Lung (tissue), 12 donors: ENCODE data around the gene DHRS1. TPM values are rescaled to one million over a fixed set of nuclear protein-coding genes. Genes with fewer than 3 reads are reported as not detected.

Experiments
- ATAC-seq: fragments of 200-7000 bp; cut with Tn5 transposase; one replicate; pipeline ENCODE4 v1.9.1; 2020; ENCODE audit warnings: moderate number of reproducible peaks; ENCODE audit not compliant: insufficient read depth, low FRiP score
- DNase-seq, 3 donors: peaks; one replicate each; pipeline ENCODE4 v3.0.0-alpha.2; 2013 to 2017
- H3K27ac ChIP-seq, 2 donors: one replicate each; pipeline ENCODE4 v1.5.1; 2013; ENCODE audit warnings: mild to moderate bottlenecking in 2 of 2, moderate library complexity in 2 of 2, control low read depth in 1 of 2, inconsistent platforms in 1 of 2, low read depth in 1 of 2, low read length in 1 of 2
- H3K27me3 ChIP-seq, 3 donors: one replicate each; pipeline ENCODE4 v1.5.1; 2013; ENCODE audit warnings: low read length in 2 of 3; ENCODE audit not compliant: control insufficient read depth in 3 of 3, insufficient read depth in 3 of 3
- H3K36me3 ChIP-seq, 4 donors: one replicate each; pipeline ENCODE4 v1.5.1; 2013; ENCODE audit warnings: low read length in 4 of 4, mild to moderate bottlenecking in 1 of 4, moderate library complexity in 1 of 4; ENCODE audit not compliant: control insufficient read depth in 4 of 4, insufficient read depth in 4 of 4
- H3K4me1 ChIP-seq, 5 donors: one replicate each; pipeline ENCODE4 v1.5.1; 2013; ENCODE audit warnings: low read length in 5 of 5, mild to moderate bottlenecking in 2 of 5, moderate library complexity in 1 of 5; ENCODE audit not compliant: control insufficient read depth in 5 of 5, insufficient read depth in 5 of 5
- H3K4me3 ChIP-seq: one replicate; pipeline ENCODE4 v1.5.1; 2013; ENCODE audit warnings: mild to moderate bottlenecking, control low read depth, moderate library complexity
- H3K9ac ChIP-seq, 2 donors: one replicate each; pipeline ENCODE4 v1.5.1; 2013; ENCODE audit warnings: low read length in 2 of 2, control low read depth in 1 of 2; ENCODE audit not compliant: insufficient read depth in 1 of 2
- H3K9me3 ChIP-seq, 4 donors: one replicate each; pipeline ENCODE4 v1.5.1; 2013; ENCODE audit warnings: low read length in 3 of 4, mild to moderate bottlenecking in 1 of 4, moderate library complexity in 1 of 4; ENCODE audit not compliant: control insufficient read depth in 4 of 4, insufficient read depth in 3 of 4
- WGBS, 2 donors: extraction: QIAGEN DNeasy Blood & Tissue Kit; methylation state at CpG; one replicate each; pipeline ENCODE4 v1.1.7; 2013; 5-methylcytosine and 5-hydroxymethylcytosine counted together
- polyA plus RNA-seq, 2 donors: library from polyadenylated mRNA; stranded (reverse); fragments of 200-250 nt; gene quantifications; one replicate each; pipeline ENCODE4 v1.2.1, GENCODE V29; 2013
- total RNA-seq, 2 donors: library from RNA; depleted of rRNA in 1 of 2; stranded (reverse); fragments of >200 nt in 1 of 2; gene quantifications; one replicate each; pipeline ENCODE4 v1.2.1, GENCODE V29; 2014 to 2021
- TF ChIP-seq, protein P1 (sequence below): IDR thresholded peaks from 2 replicates; pipeline ENCODE4 v1.5.1; 2012; ENCODE audit warnings: mild to moderate bottlenecking; ENCODE audit errors: control extremely low read depth, extremely low read depth
- donor health status: control.
- donor health status: control.
- donor health status: Bipolar disorder and iron deficiency.
- donor health status: healthy.
- donor health status: DM: yes; HTN: yes; CAD: no.

The DHRS1 gene
- total and polyA plus RNA-seq, 4 donors: 20.6 to 27.8 (median 22.4) TPM

DNA sequence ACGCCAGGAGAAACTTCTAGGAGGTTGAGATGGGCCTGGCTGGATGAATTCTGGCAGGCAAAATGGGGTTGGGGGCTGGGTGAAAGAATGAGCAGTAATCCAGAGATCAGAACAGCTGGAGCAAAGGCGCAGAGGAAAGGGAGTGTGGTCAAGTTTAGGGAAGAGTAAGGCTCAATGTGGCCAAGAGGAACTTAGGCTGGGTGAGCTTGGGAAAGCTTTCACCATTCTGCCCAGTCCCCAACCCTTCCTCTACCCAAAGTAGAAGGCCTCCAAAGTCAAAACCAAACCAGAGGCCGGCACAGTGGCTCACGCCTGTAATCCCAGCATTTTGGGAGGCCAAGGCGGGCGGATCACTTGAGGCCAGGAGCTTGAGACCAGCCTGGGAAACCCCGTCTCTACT lies 17.9 kb downstream of the DHRS1 start:
- Histone ChIP-seq H3K4me3 (no peak overlapping the region), H3K4me1 (peaks cover 0 to 5% (median 0%) of the 10 kb centered on the region in 5 donors), H3K9me3 (no peaks in the 10 kb centered on the region), H3K27ac (no peak overlapping the region), H3K9ac (no peak overlapping the region), H3K27me3 (no peaks in the 10 kb centered on the region), H3K36me3 (no peaks in the 10 kb centered on the region)
- no peak for DNase-seq
- TF ChIP-seq, protein P1, sequence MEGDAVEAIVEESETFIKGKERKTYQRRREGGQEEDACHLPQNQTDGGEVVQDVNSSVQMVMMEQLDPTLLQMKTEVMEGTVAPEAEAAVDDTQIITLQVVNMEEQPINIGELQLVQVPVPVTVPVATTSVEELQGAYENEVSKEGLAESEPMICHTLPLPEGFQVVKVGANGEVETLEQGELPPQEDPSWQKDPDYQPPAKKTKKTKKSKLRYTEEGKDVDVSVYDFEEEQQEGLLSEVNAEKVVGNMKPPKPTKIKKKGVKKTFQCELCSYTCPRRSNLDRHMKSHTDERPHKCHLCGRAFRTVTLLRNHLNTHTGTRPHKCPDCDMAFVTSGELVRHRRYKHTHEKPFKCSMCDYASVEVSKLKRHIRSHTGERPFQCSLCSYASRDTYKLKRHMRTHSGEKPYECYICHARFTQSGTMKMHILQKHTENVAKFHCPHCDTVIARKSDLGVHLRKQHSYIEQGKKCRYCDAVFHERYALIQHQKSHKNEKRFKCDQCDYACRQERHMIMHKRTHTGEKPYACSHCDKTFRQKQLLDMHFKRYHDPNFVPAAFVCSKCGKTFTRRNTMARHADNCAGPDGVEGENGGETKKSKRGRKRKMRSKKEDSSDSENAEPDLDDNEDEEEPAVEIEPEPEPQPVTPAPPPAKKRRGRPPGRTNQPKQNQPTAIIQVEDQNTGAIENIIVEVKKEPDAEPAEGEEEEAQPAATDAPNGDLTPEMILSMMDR: no peak
- ATAC-seq: no peak
- 71 to 83% methylated on average over 7 of the region's 7 CpGs for WGBS, 2 donors

DNA sequence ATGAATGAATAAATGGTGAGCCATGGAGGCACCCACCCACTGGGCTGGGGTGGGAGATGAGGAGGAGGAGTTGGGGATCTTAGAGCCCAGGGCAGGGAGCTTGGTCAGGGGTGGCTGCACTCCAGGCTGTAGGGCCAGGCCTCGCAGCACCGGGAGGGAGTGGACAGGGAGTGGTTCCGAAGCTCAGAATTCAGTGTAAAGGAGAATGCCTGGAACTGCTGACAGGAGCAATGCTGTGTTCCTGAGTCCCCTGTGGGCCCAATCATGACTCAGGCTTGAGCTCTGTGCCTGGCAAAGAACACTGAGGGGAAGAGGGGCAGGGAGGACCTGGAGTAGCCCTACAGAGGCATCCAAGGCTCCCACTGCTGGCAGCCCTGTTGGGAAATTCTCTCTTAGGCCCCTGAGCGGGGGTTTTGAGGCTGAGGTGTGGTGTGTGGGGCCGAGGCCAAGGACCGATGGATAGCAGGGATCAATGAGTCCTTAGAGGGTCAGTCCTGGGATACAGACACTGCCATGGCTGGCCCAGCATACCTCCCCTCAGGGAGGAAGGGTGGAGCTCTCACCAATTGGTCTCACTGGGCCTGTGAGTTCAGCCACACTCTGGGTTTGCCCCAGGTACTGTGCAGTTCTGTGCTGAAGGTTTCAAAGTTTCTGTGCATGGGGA lies 18.7 kb downstream of the DHRS1 start:
- ATAC-seq: no peak
- H3K4me1 ChIP-seq: peaks cover 0 to 5% (median 0%) of the 10 kb centered on the region in 5 donors
- no peaks in the 10 kb centered on the region for H3K9me3 ChIP-seq
- no peaks in the 10 kb centered on the region for H3K36me3 ChIP-seq
- H3K4me3 ChIP-seq: no peak overlapping the region
- no peaks in the 10 kb centered on the region for H3K27me3 ChIP-seq
- H3K27ac ChIP-seq: peak overlapping the region in 1 of 2 donors; percentile 56
- TF ChIP-seq, protein P1: no peak
- no peak overlapping the region for H3K9ac ChIP-seq
- no peak for DNase-seq
- WGBS, 2 donors: 84 to 96% methylated on average over 6 of the region's 6 CpGs

DNA sequence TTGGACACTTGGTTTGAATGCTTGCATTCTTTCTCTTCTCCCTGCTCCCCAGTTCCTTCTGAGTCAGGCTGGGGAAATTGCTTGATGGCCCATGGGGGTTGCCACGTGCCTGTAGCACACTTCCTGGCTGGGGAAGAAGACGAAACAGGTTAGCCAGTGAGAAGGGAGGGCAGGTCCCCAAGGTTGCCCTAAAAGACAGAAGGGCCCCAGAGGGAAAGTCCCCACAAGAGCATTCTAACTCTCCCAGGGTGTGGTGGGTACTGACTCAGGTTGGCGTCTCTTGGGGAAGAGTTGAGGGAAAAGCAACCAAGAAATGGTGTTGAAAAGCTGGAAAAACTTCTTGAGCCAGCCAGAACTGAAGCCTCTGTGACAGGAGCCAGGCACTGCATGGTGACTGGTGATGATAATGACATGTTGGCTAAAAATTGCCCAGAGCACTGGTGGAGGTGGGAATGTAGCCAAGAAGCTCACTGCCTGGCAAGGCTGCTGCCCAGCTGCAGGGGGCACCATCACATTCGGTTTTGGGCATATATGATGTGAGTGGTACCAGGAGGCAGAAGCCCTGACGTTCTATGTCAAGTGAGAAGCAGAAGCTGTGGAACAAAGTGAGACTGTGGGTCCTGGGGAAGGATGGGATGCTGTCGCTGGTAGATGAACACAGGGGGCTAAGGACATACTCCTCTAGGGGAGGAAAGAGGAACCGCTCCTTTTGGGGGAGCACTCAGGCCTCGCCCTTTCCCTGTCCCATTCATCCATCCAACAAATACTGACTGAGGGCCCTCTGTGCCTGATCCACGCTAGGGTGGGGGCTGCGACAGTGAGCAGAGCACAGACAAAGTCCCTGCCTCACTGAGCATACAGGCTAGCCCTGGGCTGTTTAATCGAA lies 20.0 kb downstream of the DHRS1 start:
- Histone ChIP-seq H3K27me3 (no peaks in the 10 kb centered on the region), H3K4me1 (peaks cover 0 to 5% (median 0%) of the 10 kb centered on the region in 5 donors), H3K27ac (peak overlapping the region in 1 of 2 donors; percentile 81), H3K9ac (no peak overlapping the region), H3K9me3 (no peaks in the 10 kb centered on the region), H3K36me3 (no peaks in the 10 kb centered on the region), H3K4me3 (no peak overlapping the region)
- TF ChIP-seq, protein P1: no peak
- WGBS, 2 donors: 58 to 73% methylated on average over 11 of the region's 11 CpGs
- ATAC-seq (no peak), DNase-seq (no peak)
